K562 (cell line): ENCODE measurements around the gene TMEM95. TPM values are rescaled to one million over a fixed set of nuclear protein-coding genes. Genes with fewer than 3 reads are reported as not detected.

Experiments used
- BRF1 ChIP-seq: IDR thresholded peaks from 3 replicates; pipeline ENCODE4 v1.6.1; 2011; ENCODE audit warnings: borderline replicate concordance, mild to moderate bottlenecking; ENCODE audit not compliant: insufficient read length; ENCODE audit errors: extremely low read depth
- CBX2 ChIP-seq: fragments of 200-600 bp; sonication (generic); IDR thresholded peaks from one replicate; pipeline ENCODE4 v1.6.1; 2012; ENCODE audit warnings: mild to moderate bottlenecking, low read length, inconsistent platforms; ENCODE audit not compliant: insufficient read depth, poor library complexity, severe bottlenecking
- CBX3 ChIP-seq, 2 experiments: IDR thresholded peaks; 1 replicate in 1 of 2; 2 replicates in 1 of 2; pipeline ENCODE4 v1.6.1; 2012; ENCODE audit warnings: inconsistent platforms in 2 of 2, low read length in 2 of 2, borderline replicate concordance in 1 of 2, control low read depth in 1 of 2
- CCNT2 ChIP-seq: IDR thresholded peaks from 2 replicates; pipeline ENCODE4 v1.6.1; 2011; ENCODE audit warnings: borderline replicate concordance, low read depth, mild to moderate bottlenecking, moderate library complexity, mixed read lengths, low read length; ENCODE audit not compliant: insufficient read length; ENCODE audit errors: extremely low read depth
- CTCF ChIP-seq, 3 experiments: IDR thresholded peaks in 2 of 3; conservative IDR thresholded peaks in 1 of 3; 2 replicates each; pipeline ENCODE4 v1.5.1; 2011 to 2012; ENCODE audit warnings: low read length in 3 of 3, mild to moderate bottlenecking in 3 of 3, control low read depth in 2 of 3, improper control_type of control experiment in 1 of 3, inconsistent platforms in 1 of 3, low read depth in 1 of 3, mixed read lengths in 1 of 3, moderate library complexity in 1 of 3; ENCODE audit not compliant: insufficient read depth in 2 of 3
- FOSL1 ChIP-seq: fragments of 200-800 bp; sonication (Bioruptor generic); conservative IDR thresholded peaks from 2 replicates; pipeline ENCODE4 v1.6.1; 2016; ENCODE audit warnings: missing genetic modification characterization, missing compliant biosample characterization
- GABPB2 ChIP-seq: fragments of 250-450 bp; sonication (Bioruptor Pico); conservative IDR thresholded peaks from 2 replicates; pipeline ENCODE4 v1.5.1; 2021; ENCODE audit warnings: mild to moderate bottlenecking
- HMG20B ChIP-seq: fragments of 250-450 bp; sonication (Bioruptor Pico); IDR thresholded peaks from 2 replicates; pipeline ENCODE4 v1.5.0; 2021; ENCODE audit warnings: mild to moderate bottlenecking
- NKRF ChIP-seq: fragments of 450-650 bp; IDR thresholded peaks from 2 replicates; pipeline ENCODE4 v1.6.1; 2016; ENCODE audit warnings: borderline replicate concordance
- RBM25 ChIP-seq: fragments of 200-400 bp; formaldehyde crosslinking; IDR thresholded peaks from 2 replicates; pipeline ENCODE4 v1.6.1; 2018; ENCODE audit warnings: low read length, low read depth, moderate library complexity; ENCODE audit not compliant: severe bottlenecking
- SAFB ChIP-seq: fragments of 200-400 bp; formaldehyde crosslinking; IDR thresholded peaks from 2 replicates; pipeline ENCODE4 v1.6.1; 2017; ENCODE audit warnings: low read depth, low read length, borderline replicate concordance
- SAFB2 ChIP-seq: fragments of 200-400 bp; formaldehyde crosslinking; IDR thresholded peaks from 2 replicates; pipeline ENCODE4 v1.6.1; 2018; ENCODE audit warnings: borderline replicate concordance, low read length, low read depth, moderate library complexity; ENCODE audit not compliant: severe bottlenecking
- SAP30 ChIP-seq: fragments of 200-600 bp; sonication (generic); IDR thresholded peaks from 2 replicates; pipeline ENCODE4 v1.6.1; 2012; ENCODE audit warnings: borderline replicate concordance, low read depth, mild to moderate bottlenecking, moderate library complexity, low read length, control low read depth, inconsistent platforms; ENCODE audit not compliant: insufficient read depth, poor library complexity, severe bottlenecking
- SIX5 ChIP-seq, 2 experiments: IDR thresholded peaks; 2 replicates each; pipeline ENCODE4 v1.6.1; 2011; ENCODE audit warnings: low read length in 2 of 2, borderline replicate concordance in 1 of 2, low read depth in 1 of 2, mild to moderate bottlenecking in 1 of 2, moderate library complexity in 1 of 2; ENCODE audit not compliant: insufficient read depth in 1 of 2
- TAF15 ChIP-seq: fragments of 200-400 bp; formaldehyde crosslinking; IDR thresholded peaks from 2 replicates; pipeline ENCODE4 v1.6.1; 2017; ENCODE audit warnings: mild to moderate bottlenecking, low read depth, low read length, moderate library complexity
- TBL1XR1 ChIP-seq, 2 experiments: IDR thresholded peaks; 2 replicates each; pipeline ENCODE4 v1.6.1; 2012; ENCODE audit warnings: improper control_type of control experiment in 2 of 2, low read length in 2 of 2, mild to moderate bottlenecking in 1 of 2
- ZC3H11A ChIP-seq: IDR thresholded peaks from 2 replicates; pipeline ENCODE4 v1.6.1; 2012; ENCODE audit warnings: low read depth, low read length, improper control_type of control experiment
- ZNF57 ChIP-seq: fragments of 450-650 bp; formaldehyde crosslinking; IDR thresholded peaks from 2 replicates; pipeline ENCODE4 v1.4.0; 2020; ENCODE audit warnings: mild to moderate bottlenecking, moderate library complexity
- ZNF695 ChIP-seq: fragments of 450-650 bp; formaldehyde crosslinking; IDR thresholded peaks from 2 replicates; pipeline ENCODE4 v1.4.0; 2020; ENCODE audit warnings: mild to moderate bottlenecking, moderate library complexity
- ZNF77 ChIP-seq: fragments of 250-450 bp; sonication (Bioruptor Pico); IDR thresholded peaks from 2 replicates; pipeline ENCODE4 v1.5.0; 2020
- polyA plus RNA-seq, 8 experiments: library from polyadenylated mRNA; depleted of rRNA in 4 of 8; stranded (reverse) in 5 of 8; unstranded in 3 of 8; fragments of >200 nt; fragmentation: Nextera tagmentation in 2 of 8; fragmentation: Illumina TruSeq in 1 of 8; extraction: Ambion mirVana in 2 of 8; extraction: Trizol in 1 of 8; gene quantifications; 2 replicates each; pipeline versions ENCODE4 v1.2.1 to v1.2.3, GENCODE V29; 2011 to 2014; ENCODE audit warnings: inconsistent platforms in 1 of 8, missing spikeins in 1 of 8
- total RNA-seq, 7 experiments: library from RNA; depleted of rRNA in 6 of 7; stranded (reverse); fragments of >200 nt in 6 of 7; fragmentation: Illumina TruSeq in 2 of 7; extraction: Trizol in 2 of 7; gene quantifications; 2 replicates each; pipeline versions ENCODE4 v1.2.1 to v1.2.3, GENCODE V29; 2011 to 2021; ENCODE audit warnings: low replicate concordance in 1 of 7
- TF ChIP-seq, protein P1 (sequence below): sonication (generic); formaldehyde crosslinking; IDR thresholded peaks from 2 replicates; pipeline ENCODE4 v1.8.1; 2023; ENCODE audit warnings: mild to moderate bottlenecking, missing genetic modification reagents, moderate library complexity

Gene TMEM95
- total and polyA plus RNA-seq, 9 of the 15 experiments (the other 6 are each of a cell fraction or from before 2014, with no cell fraction given), result not detected

- TF ChIP-seq CBX3 (IDR thresholded peaks at IDR 0.05; ENCODE audit: borderline replicate concordance in 1 of 2, low read length in 2 of 2), result no peak
- no peak for TF ChIP-seq BRF1
- no peak for TF ChIP-seq ZNF695 (CRISPR knock-in tag)
- TF ChIP-seq SAFB2, result no peak
- TF ChIP-seq NKRF, result peak; percentile 63; the same call in 1 of the 2 replicates
- TF ChIP-seq CBX2, result no peak
- no peak for TF ChIP-seq CCNT2
- no peak for TF ChIP-seq SIX5 (IDR thresholded peaks at IDR 0.05; ENCODE audit: borderline replicate concordance in 1 of 2, insufficient read depth in 1 of 2, low read depth in 1 of 2, low read length in 2 of 2)
- TF ChIP-seq SAP30, result peak; percentile 37
- TF ChIP-seq TAF15, result no peak
- TF ChIP-seq GABPB2, result no peak
- TF ChIP-seq ZNF77 (CRISPR knock-in tag), result no peak
- no peak for TF ChIP-seq HMG20B (CRISPR knock-in tag)
- no peak for TF ChIP-seq ZNF57 (CRISPR knock-in tag)
- TF ChIP-seq RBM25, result no peak
- TF ChIP-seq CTCF (IDR thresholded peaks at IDR 0.05 in 2 of 3, conservative IDR thresholded peaks at IDR 0.05 in 1 of 3; ENCODE audit: insufficient read depth in 2 of 3, low read depth in 1 of 3, low read length in 3 of 3), result no peak
- TF ChIP-seq ZC3H11A, result no peak
- no peak for TF ChIP-seq FOSL1 (tag)
- TF ChIP-seq, protein P1, sequence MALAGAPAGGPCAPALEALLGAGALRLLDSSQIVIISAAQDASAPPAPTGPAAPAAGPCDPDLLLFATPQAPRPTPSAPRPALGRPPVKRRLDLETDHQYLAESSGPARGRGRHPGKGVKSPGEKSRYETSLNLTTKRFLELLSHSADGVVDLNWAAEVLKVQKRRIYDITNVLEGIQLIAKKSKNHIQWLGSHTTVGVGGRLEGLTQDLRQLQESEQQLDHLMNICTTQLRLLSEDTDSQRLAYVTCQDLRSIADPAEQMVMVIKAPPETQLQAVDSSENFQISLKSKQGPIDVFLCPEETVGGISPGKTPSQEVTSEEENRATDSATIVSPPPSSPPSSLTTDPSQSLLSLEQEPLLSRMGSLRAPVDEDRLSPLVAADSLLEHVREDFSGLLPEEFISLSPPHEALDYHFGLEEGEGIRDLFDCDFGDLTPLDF, result no peak
- no peak for TF ChIP-seq SAFB
- TF ChIP-seq TBL1XR1 (IDR thresholded peaks at IDR 0.05; ENCODE audit: low read length in 2 of 2), result no peak; a peak in 1 of 4 replicates
- TF ChIP-seq, all 486 proteins: peak for 69
These were observed 47.9 kb upstream of the TMEM95 start, which contains the start of gene EIF5A (continued) for GRCh38 chr17:7306911-7307685.
